OCI-LY7 (cell line): ENCODE measurements around the gene PRKG1. TPM values are rescaled to one million over a fixed set of nuclear protein-coding genes. Genes with fewer than 3 reads are reported as not detected.

ENCODE experiments used
- BruUV-seq: library from RNA; stranded (reverse); fragments of 400-500 nt; replicated peaks from 2 replicates; lab custom pipeline; 2021; lab: Mats Ljungman, UMichigan
- CTCF ChIA-PET: fragments of 300-600 bp; sonication (Branson Sonifier 250); formaldehyde crosslinking; loops from one replicate; lab custom pipeline; 2022; ENCODE audit warnings: antibody characterized with exemption; ENCODE audit not compliant: unreplicated experiment; lab: Charles Lee
- POLR2A ChIA-PET: fragments of 300-600 bp; sonication (Branson Sonifier 250); formaldehyde crosslinking; loops from one replicate; lab custom pipeline; 2022; ENCODE audit warnings: antibody characterized with exemption; lab: Charles Lee
- DNase-seq: peaks from one replicate; pipeline ENCODE4 v3.0.0-alpha.2; 2015; ENCODE audit warnings: low spot score
- H2AFZ ChIP-seq: fragments of 200-600 bp; sonication (generic), shearing (Covaris generic); 2 replicates; pipeline ENCODE4 v1.6.1; 2014; ENCODE audit warnings: mild to moderate bottlenecking, antibody characterized with exemption, low read length, moderate library complexity
- H3K27ac ChIP-seq: fragments of 200-600 bp; sonication (generic); 2 replicates; pipeline ENCODE4 v1.5.1; 2014; ENCODE audit warnings: mixed run types, low read depth, mild to moderate bottlenecking, moderate library complexity, low read length, inconsistent platforms; ENCODE audit not compliant: poor library complexity, severe bottlenecking
- H3K36me3 ChIP-seq: fragments of 200-600 bp; sonication (generic); 2 replicates; pipeline ENCODE4 v1.6.1; 2014; ENCODE audit warnings: mild to moderate bottlenecking, antibody characterized with exemption, low read length, moderate library complexity, mixed read lengths; ENCODE audit not compliant: insufficient read depth
- H3K4me1 ChIP-seq: fragments of 200-600 bp; sonication (generic); 2 replicates; pipeline ENCODE4 v1.5.1; 2014; ENCODE audit warnings: mild to moderate bottlenecking, low read length; ENCODE audit not compliant: insufficient read depth, poor library complexity, severe bottlenecking
- H3K4me2 ChIP-seq: fragments of 200-600 bp; sonication (generic); 2 replicates; pipeline ENCODE4 v1.6.1; 2014; ENCODE audit warnings: mild to moderate bottlenecking, low read length
- H3K4me3 ChIP-seq: fragments of 200-600 bp; sonication (generic); 2 replicates; pipeline ENCODE4 v1.5.1; 2014; ENCODE audit warnings: mild to moderate bottlenecking, low read depth, low read length; ENCODE audit not compliant: poor library complexity, severe bottlenecking
- H3K79me2 ChIP-seq: fragments of 200-600 bp; sonication (generic); 2 replicates; pipeline ENCODE4 v1.6.1; 2016; ENCODE audit warnings: low read depth, mild to moderate bottlenecking, low read length, moderate library complexity, mixed read lengths; ENCODE audit not compliant: insufficient read depth
- H3K9me2 ChIP-seq: fragments of 200-600 bp; sonication (generic); 2 replicates; pipeline ENCODE4 v1.6.1; 2016; ENCODE audit warnings: mild to moderate bottlenecking, low read length, mixed read lengths; ENCODE audit not compliant: insufficient read depth
- H3K9me3 ChIP-seq: fragments of 200-600 bp; sonication (generic); 2 replicates; pipeline ENCODE4 v1.6.1; 2014; ENCODE audit warnings: mild to moderate bottlenecking, mixed run types, low read length, mixed read lengths
- H4K20me1 ChIP-seq: fragments of 200-600 bp; sonication (generic); 2 replicates; pipeline ENCODE4 v1.6.1; 2014; ENCODE audit warnings: mild to moderate bottlenecking, antibody characterized with exemption, low read length, moderate library complexity, mixed read lengths; ENCODE audit not compliant: insufficient read depth
- CTCF ChIP-seq: fragments of 200-600 bp; sonication (generic); conservative IDR thresholded peaks from 2 replicates; pipeline ENCODE4 v1.5.1; 2014; ENCODE audit warnings: mild to moderate bottlenecking, antibody characterized with exemption, low read length, moderate library complexity, mixed read lengths
- EZH2phosphoT487 ChIP-seq: fragments of 200-600 bp; sonication (generic); IDR thresholded peaks from 2 replicates; pipeline ENCODE4 v1.6.1; 2018; ENCODE audit warnings: low read depth, borderline replicate concordance, mild to moderate bottlenecking, mixed run types, antibody characterized with exemption, low read length, moderate library complexity, mixed read lengths
- intact Hi-C: fragments of 100-400 bp; cut with micrococcal nuclease; formaldehyde crosslinking; loops from one replicate; pipeline ENCODE4 v1.10.0; 2022; ENCODE audit not compliant: unreplicated experiment
- total RNA-seq, 2 experiments: library from RNA; depleted of rRNA in 1 of 2; stranded (reverse); fragments of >200 nt in 1 of 2; shearing (Covaris generic) in 1 of 2; gene quantifications; 2 replicates each; pipeline ENCODE4 v1.2.3, GENCODE V29; 2014 to 2022

Gene PRKG1
- total RNA-seq, 2 experiments from 2014 or later = not detected

- no TSS peak for BruUV-seq
- Histone ChIP-seq H2AFZ (no peak overlapping the region), H4K20me1 (no peaks in the 10 kb centered on the region), H3K9me3 (no peaks in the 10 kb centered on the region), H3K27ac (no peak overlapping the region), H3K79me2 (no peaks in the 10 kb centered on the region), H3K36me3 (no peaks in the 10 kb centered on the region), H3K4me2 (no peak overlapping the region), H3K4me1 (no peaks in the 10 kb centered on the region), H3K4me3 (no peak overlapping the region), H3K9me2 (no peaks in the 10 kb centered on the region)
- DNase-seq = no peak
- POLR2A ChIA-PET = no interaction called here
- no peak for TF ChIP-seq CTCF
- intact Hi-C loops = no loop called here
- CTCF ChIA-PET = no interaction called here
Observed at GRCh38 chr10:51583976-51584375, 509.7 kb downstream of the PRKG1 start.

GRCh38 chr10:51585742-51586141 is 511.5 kb downstream of the PRKG1 start:
- ChIA-PET POLR2A (no interaction called here), CTCF (no interaction called here)
- H3K79me2 ChIP-seq = no peaks in the 10 kb centered on the region
- H3K4me1 ChIP-seq = no peaks in the 10 kb centered on the region
- no peak overlapping the region for H3K4me3 ChIP-seq
- intact Hi-C loops = no loop called here
- no peak overlapping the region for H2AFZ ChIP-seq
- TF ChIP-seq EZH2phosphoT487 (no peak), CTCF (no peak)
- H4K20me1 ChIP-seq = no peaks in the 10 kb centered on the region
- BruUV-seq = no TSS peak
- H3K27ac ChIP-seq = no peak overlapping the region
- H3K9me2 ChIP-seq = no peaks in the 10 kb centered on the region
- no peak for DNase-seq
- H3K9me3 ChIP-seq = no peaks in the 10 kb centered on the region
- no peak overlapping the region for H3K4me2 ChIP-seq
- no peaks in the 10 kb centered on the region for H3K36me3 ChIP-seq

- DNase-seq = no peak
- H3K9me3 ChIP-seq = no peaks in the 10 kb centered on the region
- no peak for TF ChIP-seq CTCF
- TF ChIP-seq EZH2phosphoT487 = no peak
- ChIA-PET POLR2A (interaction anchor here (0.8 kb wide), 1 partner anchor 17 kb away, joined by 3 read pairs; no protein-coding TSS in a partner anchor), CTCF (no interaction called here)
- H3K27ac ChIP-seq = no peak overlapping the region
- no peak overlapping the region for H3K4me3 ChIP-seq
- intact Hi-C loops = no loop called here
- no peaks in the 10 kb centered on the region for H3K4me1 ChIP-seq
- H3K36me3 ChIP-seq = no peaks in the 10 kb centered on the region
- no peak overlapping the region for H2AFZ ChIP-seq
- H4K20me1 ChIP-seq = no peaks in the 10 kb centered on the region
- H3K79me2 ChIP-seq = no peaks in the 10 kb centered on the region
- no peaks in the 10 kb centered on the region for H3K9me2 ChIP-seq
- H3K4me2 ChIP-seq = no peak overlapping the region
- BruUV-seq = no TSS peak
Observed at GRCh38 chr10:51588984-51589383, 514.7 kb downstream of the PRKG1 start.
